ENCODE results near the gene KLHL3.
"Not testable (repeated sequence)": the region's sequence is repeated elsewhere in the genome, so short reads cannot be mapped to it uniquely, and the experiment has no call there.

Gene KLHL3

GRCh38 chr5:137666461-137666850 is 69.4 kb downstream of the KLHL3 start:
- DNase-seq: no peak

GRCh38 chr5:137665678-137666460 is 70.0 kb downstream of the KLHL3 start:
- DNase-seq: peak; percentile 49

DNA sequence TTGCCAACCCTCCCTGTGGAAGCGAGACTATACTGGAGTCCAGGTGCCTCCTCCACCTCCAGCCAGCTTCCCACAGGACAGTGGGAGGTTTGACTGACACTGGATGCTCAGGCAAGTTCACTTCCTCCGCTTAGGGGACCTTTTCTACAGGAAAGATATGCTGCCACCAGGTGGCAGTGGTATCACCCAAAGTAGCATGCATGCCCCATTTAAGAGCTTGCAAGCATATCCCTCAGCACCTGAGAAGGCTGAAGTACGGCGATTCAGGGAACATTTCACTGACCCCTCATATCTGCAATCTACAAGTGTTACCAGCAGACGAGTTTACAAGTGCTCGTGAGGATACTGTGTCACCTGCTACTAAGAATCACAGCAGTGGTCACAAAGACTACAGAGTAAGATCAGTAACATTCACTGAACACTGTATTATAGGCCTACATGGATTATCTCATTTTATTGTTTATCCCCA is 75.5 kb downstream of the KLHL3 start:
- peak; percentile 74 for DNase-seq

DNA sequence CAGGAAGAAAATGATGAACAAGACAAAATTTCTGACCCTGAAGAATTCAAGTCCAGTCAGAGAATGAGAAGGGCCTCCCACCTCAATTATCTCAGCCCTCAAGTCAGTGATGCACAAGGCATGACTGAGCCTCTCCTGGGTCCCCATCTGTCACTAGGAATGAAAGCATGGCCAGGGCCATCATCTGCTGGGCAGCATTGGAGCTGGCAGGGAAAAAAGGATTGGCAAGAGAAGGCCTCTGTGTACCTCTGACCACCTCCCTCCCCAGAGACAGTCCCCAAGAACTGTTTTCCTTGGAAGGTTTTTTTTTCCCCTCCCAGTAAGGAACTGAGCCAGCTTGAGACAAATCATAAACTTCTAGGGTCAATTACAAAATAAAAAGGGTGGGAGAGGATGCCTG is 76.7 kb downstream of the KLHL3 start:
- DNase-seq: no peak

GRCh38 chr5:137658324-137658723 is 77.6 kb downstream of the KLHL3 start:
- no peak for DNase-seq

DNA sequence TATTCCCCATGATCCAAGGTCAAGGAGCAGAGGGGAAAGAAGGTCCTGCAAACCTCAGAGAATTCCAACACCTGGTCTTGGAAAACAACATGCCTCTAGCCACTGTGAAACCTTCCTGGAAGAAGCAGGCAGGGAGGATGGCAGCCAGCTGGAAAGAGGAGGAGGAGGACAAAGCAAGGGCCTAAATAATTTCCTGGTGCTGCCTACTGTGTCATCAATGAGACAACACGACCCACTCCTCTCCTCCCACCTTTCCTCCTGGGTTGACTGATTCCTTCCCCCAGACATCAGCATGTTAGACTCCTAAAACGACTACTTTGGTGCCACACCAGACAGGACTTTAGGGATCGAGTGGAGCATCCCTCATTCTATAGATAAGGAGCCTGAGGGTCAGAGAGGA is 78.8 kb downstream of the KLHL3 start:
- DNase-seq: no peak

DNA sequence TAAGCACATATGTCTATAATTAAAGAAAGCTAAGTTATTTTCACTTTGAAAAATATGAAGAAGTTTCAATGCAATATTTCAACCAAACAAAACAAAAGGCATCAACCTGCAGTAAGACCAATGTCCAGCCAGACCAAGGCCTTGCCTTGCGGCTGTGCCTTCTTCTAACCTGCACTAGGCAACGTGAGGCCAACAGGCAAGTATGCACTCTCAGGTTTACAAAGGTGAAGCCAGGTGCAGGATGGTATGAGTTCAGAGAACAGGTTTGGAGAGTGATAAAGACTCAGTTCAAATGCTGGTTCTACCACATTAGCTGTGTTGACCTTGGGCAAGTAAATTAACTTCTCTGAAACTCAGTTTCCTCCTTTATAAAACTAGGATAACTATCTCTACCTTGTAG is 79.3 kb downstream of the KLHL3 start:
- DNase-seq: no peak

GRCh38 chr5:137651022-137651421 is 84.9 kb downstream of the KLHL3 start:
- no peak for DNase-seq

GRCh38 chr5:137649228-137649935 is 86.5 kb downstream of the KLHL3 start:
- no peak for DNase-seq

GRCh38 chr5:137648361-137648760 is 87.5 kb downstream of the KLHL3 start:
- DNase-seq: no peak

- DNase-seq: no peak
Measured at GRCh38 chr5:137647401-137647800, 88.5 kb downstream of the KLHL3 start.

- no peak for DNase-seq
Measured at GRCh38 chr5:137646761-137647160, 89.1 kb downstream of the KLHL3 start.

DNA sequence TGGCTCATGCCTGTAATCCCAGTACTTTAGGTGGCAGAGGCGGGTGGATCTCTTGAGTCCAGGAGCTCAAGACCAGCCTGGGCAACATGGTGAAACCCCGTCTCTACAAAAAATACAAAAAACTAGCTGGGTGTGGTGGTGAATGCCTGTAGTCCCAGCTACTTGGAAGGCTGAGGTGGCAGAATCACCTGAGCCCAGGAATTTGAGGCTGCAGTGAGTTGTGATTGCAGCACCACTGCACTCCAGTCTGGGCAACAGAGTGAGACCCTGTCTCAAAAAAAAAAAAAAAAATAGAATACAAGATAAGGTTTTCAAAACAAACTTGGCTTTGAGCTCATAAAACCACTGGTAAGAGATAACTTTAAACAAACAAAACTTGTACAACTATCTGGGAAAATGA is 92.8 kb downstream of the KLHL3 start:
- DNase-seq: not testable (repeated sequence)

DNA sequence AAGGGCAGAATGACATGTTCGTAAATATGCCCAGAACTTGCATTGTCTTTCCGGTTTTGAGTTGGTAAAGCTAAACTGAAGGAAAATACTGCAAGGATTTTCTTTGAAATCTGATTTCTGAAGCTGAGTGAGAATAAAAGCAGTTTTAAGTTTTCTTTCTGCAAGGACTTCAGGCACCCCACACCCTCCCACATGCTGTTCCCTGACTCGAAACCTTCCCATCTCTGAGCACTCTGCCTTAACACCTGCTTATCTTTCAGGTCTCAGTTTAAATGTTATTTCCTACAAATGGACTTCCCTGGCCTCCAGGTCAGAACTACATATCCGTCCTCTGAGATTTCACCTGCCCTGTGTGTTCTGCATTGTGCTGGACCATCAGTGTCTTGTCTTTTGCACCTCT is 93.8 kb downstream of the KLHL3 start:
- DNase-seq: no peak

- DNase-seq: no peak
Measured at GRCh38 chr5:137641148-137641547, 94.7 kb downstream of the KLHL3 start.

DNA sequence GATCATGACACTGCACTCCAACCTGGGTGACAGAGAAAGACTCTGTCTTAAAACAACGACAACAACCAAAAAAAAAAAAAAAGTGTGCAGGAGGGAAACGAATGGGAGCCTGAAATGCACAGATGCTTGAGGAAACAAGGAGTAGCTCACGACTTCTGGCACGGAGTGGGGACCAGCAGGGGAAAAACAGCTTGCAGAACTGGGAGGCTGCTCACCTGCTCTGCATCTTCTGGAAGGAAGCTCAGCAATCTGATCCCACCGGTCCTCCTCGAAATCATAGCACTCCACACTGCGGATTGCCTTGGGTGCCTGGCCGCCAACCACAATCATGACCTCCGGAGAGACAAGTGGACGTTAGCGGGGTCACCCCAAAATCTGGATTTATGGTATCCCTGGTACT is 96.2 kb downstream of the KLHL3 start:
- DNase-seq: no peak

DNA sequence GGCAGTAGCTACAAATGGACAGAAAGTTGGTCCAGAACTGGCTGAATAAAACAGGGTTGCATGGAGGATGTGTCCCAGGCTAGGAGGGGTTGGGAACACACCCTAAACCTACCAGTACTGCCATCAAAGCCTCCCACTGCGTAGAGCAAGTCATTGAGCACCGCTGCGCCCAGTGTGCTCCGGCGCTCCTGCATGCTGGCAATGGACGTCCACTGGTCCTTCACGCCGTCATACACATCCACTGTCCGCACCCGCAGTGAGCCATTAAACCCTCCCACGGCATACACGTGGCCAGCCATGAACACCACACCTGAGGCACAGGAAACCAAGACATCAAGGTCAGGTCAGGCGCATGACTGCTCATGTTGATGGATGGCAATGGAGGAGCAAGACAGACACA is 97.0 kb downstream of the KLHL3 start:
- DNase-seq: no peak

- no peak for DNase-seq
Measured at GRCh38 chr5:137636830-137637714, 98.8 kb downstream of the KLHL3 start.

DNA sequence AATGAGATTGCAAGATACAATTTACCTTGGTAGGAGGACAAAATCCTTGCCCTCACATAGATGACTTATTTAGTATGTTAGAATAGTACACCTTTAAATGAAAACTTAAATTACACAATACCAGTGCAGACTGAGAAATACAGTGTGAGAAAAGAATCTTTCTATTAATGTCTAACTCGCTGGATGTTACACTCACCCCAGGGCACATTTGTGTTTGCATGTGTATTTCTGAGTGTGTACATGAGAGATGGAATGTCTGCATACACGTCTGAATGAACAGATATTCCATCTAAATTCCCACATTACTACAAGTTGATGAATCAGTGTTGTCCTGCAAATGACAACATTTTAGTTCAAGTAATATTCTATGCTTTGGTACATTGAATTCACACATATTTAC is 99.8 kb downstream of the KLHL3 start:
- DNase-seq: no peak

DNA sequence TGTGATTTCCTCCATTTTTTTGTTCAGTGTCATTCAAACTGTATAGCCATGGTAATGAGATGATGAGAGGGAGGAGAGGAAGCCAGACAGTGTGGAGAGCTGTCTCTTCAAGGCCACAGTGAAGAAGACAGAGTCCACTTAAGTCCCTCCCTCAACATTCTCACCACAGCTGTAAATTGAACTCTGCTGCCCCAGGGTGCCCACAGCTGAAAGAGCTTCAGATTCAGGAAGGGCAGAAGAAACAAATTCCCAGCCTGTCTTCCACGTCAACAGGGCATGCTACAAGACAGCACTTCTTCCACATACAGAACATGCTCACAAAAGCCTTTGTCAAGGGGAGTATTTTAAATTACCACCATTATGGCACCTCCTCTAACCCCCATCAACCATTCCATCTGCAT is 100.4 kb downstream of the KLHL3 start:
- DNase-seq: no peak

GRCh38 chr5:137633896-137634295 is 102.0 kb downstream of the KLHL3 start:
- no peak for DNase-seq

GRCh38 chr5:137632716-137633115 is 103.2 kb downstream of the KLHL3 start:
- DNase-seq: no peak

GRCh38 chr5:137631453-137631852 is 104.4 kb downstream of the KLHL3 start:
- no peak for DNase-seq

All from CD4-positive, alpha-beta T cell treated with Interleukin-17A for 1 hour (primary cell).